ENCODE data around the gene EFNA1. TPM values are rescaled to one million over a fixed set of nuclear protein-coding genes. Genes with fewer than 3 reads are reported as not detected.

EFNA1 gene
- polyA plus RNA-seq, 3 donors: 60.4 to 78.9 (median 65.0) TPM

DNA sequence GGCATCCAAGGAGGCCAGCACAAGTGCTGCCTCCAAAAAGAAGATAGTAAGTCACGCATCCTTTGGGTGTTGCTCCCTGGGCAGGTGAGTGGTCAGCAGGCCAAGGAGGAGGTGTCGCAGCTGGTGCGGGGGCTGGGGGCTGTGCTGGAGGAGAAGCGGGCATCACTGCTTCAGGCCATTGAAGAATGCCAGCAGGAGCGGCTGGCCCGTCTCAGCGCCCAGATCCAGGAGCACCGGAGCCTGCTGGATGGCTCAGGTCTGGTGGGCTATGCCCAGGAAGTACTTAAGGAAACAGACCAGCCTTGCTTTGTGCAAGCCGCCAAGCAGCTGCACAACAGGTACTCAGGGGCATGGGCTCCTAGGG, 50.2 kb downstream of the EFNA1 start:
- DNase-seq (ENCODE audit: extremely low read depth in 1 of 11, low read depth in 9 of 11, low spot score in 4 of 11): no peak

DNA sequence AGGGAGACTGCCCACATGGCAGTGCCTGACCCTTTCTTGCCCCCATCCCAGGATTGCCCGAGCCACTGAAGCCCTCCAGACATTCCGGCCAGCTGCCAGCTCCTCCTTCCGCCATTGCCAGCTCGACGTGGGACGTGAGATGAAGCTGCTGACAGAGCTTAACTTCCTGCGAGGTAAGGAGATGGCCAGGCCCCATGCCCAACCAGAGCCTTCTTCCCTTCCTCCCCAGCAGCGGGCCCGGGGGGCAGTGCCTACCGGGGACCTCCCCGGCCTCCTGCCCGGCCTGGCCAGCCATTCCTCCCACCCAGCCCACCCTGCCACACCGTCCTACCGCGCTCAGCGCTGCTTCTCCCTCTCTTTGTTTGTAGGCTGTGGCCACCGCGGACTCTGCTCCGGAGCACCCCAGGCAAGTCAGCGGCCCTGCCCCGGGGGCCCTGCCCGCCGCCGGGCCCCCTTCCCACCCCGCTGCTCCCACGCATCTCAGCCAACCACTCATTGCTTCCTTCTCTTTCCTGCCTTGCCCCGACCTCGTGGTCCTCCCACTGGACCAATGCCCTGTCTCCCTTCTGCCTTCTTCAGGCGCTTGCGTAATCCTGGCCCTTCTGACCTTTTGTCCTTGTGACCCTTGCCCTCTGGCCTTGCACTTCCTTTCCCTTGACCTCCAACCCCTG, 50.9 kb downstream of the EFNA1 start:
- no peak for DNase-seq (ENCODE audit: extremely low read depth in 1 of 11, low read depth in 9 of 11, low spot score in 4 of 11)

DNA sequence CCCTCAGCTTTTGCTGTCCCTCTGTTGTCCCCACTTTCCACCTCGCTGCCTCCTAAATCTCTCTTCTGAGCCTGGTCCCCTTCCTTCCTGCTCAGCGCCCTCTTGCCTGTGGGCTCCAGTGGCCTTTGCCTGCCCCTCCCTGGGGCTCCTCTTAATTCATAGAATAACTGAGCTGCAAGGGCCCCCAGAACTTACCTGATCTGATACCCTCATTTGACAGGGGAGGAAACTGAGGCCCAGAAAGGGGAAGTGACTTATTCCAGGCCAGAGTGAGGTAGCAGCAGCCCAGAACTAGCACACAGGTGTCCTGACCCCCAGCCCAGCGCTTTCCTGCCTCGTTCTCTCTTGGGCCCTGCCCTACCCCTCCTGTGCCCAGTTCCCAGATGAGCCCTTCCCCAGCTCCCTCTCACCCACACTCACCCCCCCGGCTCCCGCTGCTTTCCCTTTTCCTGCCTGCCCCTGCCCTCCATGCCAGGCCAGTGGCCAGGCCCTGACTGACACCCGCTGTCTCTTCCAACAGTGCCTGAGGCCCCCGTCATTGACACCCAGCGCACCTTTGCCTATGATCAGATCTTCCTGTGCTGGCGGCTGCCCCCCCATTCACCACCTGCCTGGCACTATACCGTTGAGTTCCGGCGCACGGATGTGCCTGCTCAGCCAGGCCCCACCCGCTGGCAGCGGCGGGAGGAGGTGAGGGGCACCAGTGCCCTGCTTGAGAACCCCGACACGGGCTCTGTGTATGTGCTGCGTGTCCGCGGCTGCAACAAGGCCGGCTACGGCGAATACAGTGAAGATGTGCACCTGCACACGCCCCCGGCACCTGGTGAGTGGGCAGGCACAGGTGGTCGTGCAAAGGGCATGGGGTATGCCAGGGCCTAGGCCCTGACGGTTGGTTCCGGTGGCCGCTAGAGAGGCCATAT, 51.7 kb downstream of the EFNA1 start:
- DNase-seq (ENCODE audit: extremely low read depth in 1 of 11, low read depth in 9 of 11, low spot score in 4 of 11): no peak

DNA sequence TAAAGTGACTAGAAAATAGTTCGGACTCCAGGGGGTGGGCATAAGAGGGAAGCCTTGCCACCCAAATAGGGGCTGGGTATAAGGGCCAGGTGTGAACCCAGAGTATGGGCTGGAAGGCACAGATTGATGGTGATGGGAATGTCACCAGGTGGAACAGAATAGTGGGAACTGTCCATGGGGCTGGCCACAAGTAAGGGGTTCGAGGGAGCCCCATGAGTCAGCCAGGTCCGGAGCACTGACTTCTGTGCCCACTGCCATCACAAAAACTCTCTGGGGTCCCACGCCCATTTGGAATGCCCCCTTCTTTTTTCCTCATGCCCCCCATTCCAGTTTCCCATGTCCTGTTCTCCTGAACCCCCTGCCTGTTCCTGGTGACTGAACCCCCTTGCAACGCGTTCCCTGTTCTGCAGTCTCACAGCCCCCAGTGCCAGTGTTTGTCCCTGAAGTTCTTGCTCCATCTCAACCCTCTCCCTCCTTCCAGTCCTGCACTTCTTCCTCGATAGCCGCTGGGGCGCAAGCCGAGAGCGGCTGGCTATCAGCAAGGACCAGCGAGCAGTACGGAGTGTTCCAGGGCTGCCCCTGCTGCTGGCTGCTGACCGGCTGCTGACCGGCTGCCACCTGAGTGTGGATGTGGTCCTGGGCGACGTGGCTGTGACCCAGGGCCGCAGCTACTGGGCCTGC, 53.8 kb downstream of the EFNA1 start:
- DNase-seq (ENCODE audit: extremely low read depth in 1 of 11, low read depth in 9 of 11, low spot score in 4 of 11): no peak

DNA sequence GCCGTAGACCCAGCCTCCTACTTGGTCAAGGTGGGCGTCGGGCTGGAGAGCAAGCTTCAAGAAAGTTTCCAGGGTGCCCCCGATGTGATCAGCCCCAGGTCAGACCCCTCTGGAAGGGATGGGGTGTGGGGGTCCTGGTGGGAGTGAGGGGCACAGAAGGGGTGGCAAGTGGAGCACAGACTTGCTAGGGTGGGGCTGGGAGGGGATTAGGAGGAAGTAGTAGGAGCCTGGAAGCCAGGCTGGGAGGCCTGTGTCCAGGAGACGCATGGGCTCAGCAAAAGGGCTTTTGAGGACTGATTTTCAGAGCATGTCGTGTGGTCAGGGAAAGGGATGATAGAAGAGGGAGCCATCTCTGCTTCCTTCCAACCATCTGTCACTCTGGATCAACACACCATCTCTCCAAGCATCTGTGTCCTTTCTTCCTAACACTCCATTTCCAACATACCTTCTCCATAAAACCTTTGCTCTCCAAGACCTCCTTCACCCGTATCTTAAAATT, 54.4 kb downstream of the EFNA1 start:
- DNase-seq (ENCODE audit: extremely low read depth in 1 of 11, low read depth in 9 of 11, low spot score in 4 of 11): no peak

DNA sequence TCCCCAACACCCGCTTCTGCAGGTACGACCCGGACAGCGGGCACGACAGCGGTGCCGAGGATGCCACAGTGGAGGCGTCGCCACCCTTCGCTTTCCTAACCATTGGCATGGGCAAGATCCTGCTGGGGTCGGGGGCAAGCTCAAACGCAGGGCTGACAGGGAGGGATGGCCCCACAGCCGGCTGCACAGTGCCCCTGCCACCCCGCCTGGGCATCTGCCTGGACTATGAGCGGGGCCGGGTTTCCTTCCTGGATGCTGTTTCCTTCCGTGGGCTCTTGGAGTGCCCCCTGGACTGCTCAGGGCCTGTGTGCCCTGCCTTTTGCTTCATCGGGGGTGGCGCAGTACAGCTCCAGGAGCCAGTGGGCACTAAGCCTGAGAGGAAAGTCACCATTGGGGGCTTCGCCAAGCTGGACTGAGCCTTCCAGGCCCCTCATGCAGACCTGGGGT, 56.1 kb downstream of the EFNA1 start:
- DNase-seq (ENCODE audit: extremely low read depth in 1 of 11, low read depth in 9 of 11, low spot score in 4 of 11): no peak

DNA sequence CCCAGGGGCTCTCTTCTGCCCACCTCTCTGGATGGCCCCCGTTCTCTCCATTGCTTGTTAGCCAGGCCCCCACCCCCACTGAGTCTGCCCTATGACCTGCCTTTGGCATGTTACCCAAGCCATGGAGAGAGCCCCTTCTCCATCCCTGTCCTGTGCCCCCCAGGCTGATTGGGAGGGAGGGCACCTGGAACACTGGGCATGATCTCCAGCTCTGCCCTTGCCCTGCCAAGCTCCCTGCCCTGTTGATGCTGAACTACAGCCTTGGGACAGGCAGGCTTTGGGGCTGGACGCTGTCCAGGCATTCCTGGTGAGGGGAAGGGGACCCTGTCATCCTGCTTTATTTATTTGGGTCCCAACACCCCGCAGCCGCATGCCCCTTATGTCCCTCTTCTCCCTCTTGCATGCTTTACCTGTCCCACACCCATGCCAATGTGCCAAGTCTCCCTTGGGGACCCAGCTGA, 56.7 kb downstream of the EFNA1 start:
- no peak for DNase-seq (ENCODE audit: extremely low read depth in 1 of 11, low read depth in 9 of 11, low spot score in 4 of 11)

Other genes starting within 250 kb of the EFNA1 start
- gene PMVK, start 191.2 kb upstream of the EFNA1 start, polyA plus RNA-seq (ENCODE audit: insufficient read length in 3 of 3): 10 to 100 TPM; 37.9 to 48.3 (median 40.7) TPM
- 10 to 100 TPM; 56.2 to 80.8 (median 70.4) TPM for gene PBXIP1, start 171.8 kb upstream of the EFNA1 start, polyA plus RNA-seq (ENCODE audit: insufficient read length in 3 of 3)
- 10 to 100 TPM; 41.5 to 48.0 (median 43.6) TPM for gene PYGO2, start 166.1 kb upstream of the EFNA1 start, polyA plus RNA-seq (ENCODE audit: insufficient read length in 3 of 3)
- gene SHC1, start 157.1 kb upstream of the EFNA1 start, polyA plus RNA-seq (ENCODE audit: insufficient read length in 3 of 3): 10 to 100 TPM; 73.4 to 84.2 (median 83.4) TPM
- gene CKS1B, start 153.2 kb upstream of the EFNA1 start, polyA plus RNA-seq (ENCODE audit: insufficient read length in 3 of 3): 100 to 1,000 TPM in 2 of 3 donors, 10 to 100 TPM in 1; 80.2 to 111 (median 109) TPM
- gene FLAD1, start 144.5 kb upstream of the EFNA1 start, polyA plus RNA-seq (ENCODE audit: insufficient read length in 3 of 3): 10 to 100 TPM; 26.1 to 34.1 (median 31.6) TPM
- gene LENEP, start 134.3 kb upstream of the EFNA1 start, polyA plus RNA-seq (ENCODE audit: insufficient read length in 3 of 3): 1 to 10 TPM in 1 of 3 donors, under 1 TPM in 2; 0.42 to 1.6 (median 0.53) TPM
- 10 to 100 TPM; 12.6 to 18.6 (median 14.5) TPM for gene ZBTB7B, start 125.1 kb upstream of the EFNA1 start, polyA plus RNA-seq (ENCODE audit: insufficient read length in 3 of 3)
- 1 to 10 TPM; 1.3 to 3.2 (median 2.1) TPM for gene DCST2, start 94.1 kb upstream of the EFNA1 start, polyA plus RNA-seq (ENCODE audit: insufficient read length in 3 of 3)
- gene DCST1, start 94.1 kb upstream of the EFNA1 start, polyA plus RNA-seq (ENCODE audit: insufficient read length in 3 of 3): under 1 TPM; 0.12 to 0.61 (median 0.32) TPM
- 10 to 100 TPM; 31.5 to 61.4 (median 57.2) TPM for gene ADAM15, start 76.6 kb upstream of the EFNA1 start, polyA plus RNA-seq (ENCODE audit: insufficient read length in 3 of 3)
- 10 to 100 TPM; 18.5 to 21.2 (median 19.1) TPM for gene EFNA4, start 64.1 kb upstream of the EFNA1 start, polyA plus RNA-seq (ENCODE audit: insufficient read length in 3 of 3)
- 1 to 10 TPM; 6.7 to 7.2 (median 7.2) TPM for gene EFNA3, start 49.0 kb upstream of the EFNA1 start, polyA plus RNA-seq (ENCODE audit: insufficient read length in 3 of 3)
- 10 to 100 TPM; 48.7 to 64.8 (median 55.5) TPM for gene SLC50A1, start 8.0 kb downstream of the EFNA1 start, polyA plus RNA-seq (ENCODE audit: insufficient read length in 3 of 3)
- gene DPM3, start 12.7 kb downstream of the EFNA1 start, polyA plus RNA-seq (ENCODE audit: insufficient read length in 3 of 3): 10 to 100 TPM; 33.0 to 50.0 (median 46.7) TPM
- gene KRTCAP2, start 45.4 kb downstream of the EFNA1 start, polyA plus RNA-seq (ENCODE audit: insufficient read length in 3 of 3): 100 to 1,000 TPM; 142 to 152 (median 147) TPM
- 1 to 10 TPM; 3.2 to 5.7 (median 4.0) TPM for gene TRIM46, start 46.0 kb downstream of the EFNA1 start, polyA plus RNA-seq (ENCODE audit: insufficient read length in 3 of 3)
- 10 to 100 TPM; 35.1 to 51.0 (median 35.4) TPM for gene THBS3, start 80.0 kb downstream of the EFNA1 start, polyA plus RNA-seq (ENCODE audit: insufficient read length in 3 of 3)
- 10 to 100 TPM; 37.0 to 47.7 (median 41.8) TPM for gene MTX1, start 80.8 kb downstream of the EFNA1 start, polyA plus RNA-seq (ENCODE audit: insufficient read length in 3 of 3)
- gene ENTREP3, start 127.6 kb downstream of the EFNA1 start, polyA plus RNA-seq (ENCODE audit: insufficient read length in 3 of 3): 10 to 100 TPM; 20.9 to 31.5 (median 28.1) TPM
- gene SCAMP3, start 134.5 kb downstream of the EFNA1 start, polyA plus RNA-seq (ENCODE audit: insufficient read length in 3 of 3): 10 to 100 TPM; 52.0 to 65.1 (median 61.8) TPM
- 10 to 100 TPM; 78.3 to 96.6 (median 82.5) TPM for gene CLK2, start 145.6 kb downstream of the EFNA1 start, polyA plus RNA-seq (ENCODE audit: insufficient read length in 3 of 3)
- 10 to 100 TPM; 11.5 to 14.0 (median 11.8) TPM for gene HCN3, start 149.6 kb downstream of the EFNA1 start, polyA plus RNA-seq (ENCODE audit: insufficient read length in 3 of 3)
- 1 to 10 TPM; 7.5 to 9.1 (median 8.8) TPM for gene PKLR, start 173.6 kb downstream of the EFNA1 start, polyA plus RNA-seq (ENCODE audit: insufficient read length in 3 of 3)
- 100 to 1,000 TPM; 169 to 212 (median 174) TPM for gene FDPS, start 181.0 kb downstream of the EFNA1 start, polyA plus RNA-seq (ENCODE audit: insufficient read length in 3 of 3)
- gene RUSC1, start 193.0 kb downstream of the EFNA1 start, polyA plus RNA-seq (ENCODE audit: insufficient read length in 3 of 3): 10 to 100 TPM; 30.2 to 38.1 (median 34.2) TPM